HG03039 (cell line): ENCODE measurements around the gene LMOD3.
A peak's percentile ranks its signal among the peaks of the same experiment; 100 is the strongest.

Experiments used
- ATAC-seq: cut with Tn5 transposase; IDR thresholded peaks from one replicate; pipeline ENCODE4 v1.9.1; 2021; ENCODE audit warnings: mild to moderate bottlenecking, moderate library complexity; ENCODE audit not compliant: unreplicated experiment

The LMOD3 gene

DNA sequence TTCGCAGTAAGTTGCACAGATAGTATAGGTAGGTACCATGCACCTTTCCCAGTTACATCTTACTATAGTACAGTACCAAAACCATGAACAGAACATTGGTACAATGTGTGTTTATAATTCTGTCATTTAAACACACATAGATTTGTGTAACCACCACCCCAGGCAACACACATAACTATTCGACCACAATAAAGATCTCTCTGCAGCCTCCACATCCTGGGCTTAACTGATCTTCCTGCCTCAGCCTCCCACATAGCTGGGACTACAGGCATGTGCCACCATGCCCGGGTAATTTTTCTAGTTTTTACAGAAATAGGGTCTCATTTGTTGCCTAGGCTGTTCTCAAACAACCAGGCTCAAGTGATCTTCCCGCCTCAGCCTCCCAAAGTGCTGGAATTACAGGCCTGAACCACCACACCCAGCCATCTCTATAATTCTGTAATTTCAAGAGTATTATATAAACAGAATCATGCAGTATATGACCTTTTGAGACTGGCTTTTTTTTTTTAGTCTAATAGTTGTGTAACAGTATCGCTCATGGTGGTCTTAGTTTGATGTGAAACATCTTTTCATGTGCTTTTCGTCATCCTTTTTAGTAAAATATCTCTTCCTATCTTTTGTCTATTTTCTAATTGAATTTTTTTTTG, 57.0 kb downstream of the LMOD3 start:
- ATAC-seq: no peak

DNA sequence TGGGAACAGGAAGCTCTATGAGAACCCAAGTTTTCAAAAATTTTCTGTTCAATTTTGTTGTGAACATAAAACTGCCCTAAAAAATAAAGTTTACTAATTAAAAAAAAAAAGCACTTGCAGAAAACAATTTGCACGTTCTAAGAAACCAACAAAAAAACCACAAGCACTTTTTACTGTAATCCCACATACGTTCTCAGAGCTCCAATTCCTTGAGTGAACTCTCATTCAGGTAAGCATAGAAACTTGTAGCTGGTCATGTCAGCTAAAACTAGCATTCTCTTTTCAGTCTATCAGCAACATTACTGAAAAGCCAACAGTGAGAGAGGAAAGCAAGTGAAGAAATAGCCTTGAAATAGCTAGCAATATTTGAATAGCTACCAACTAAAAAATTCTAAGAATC, 58.8 kb downstream of the LMOD3 start:
- no peak for ATAC-seq

DNA sequence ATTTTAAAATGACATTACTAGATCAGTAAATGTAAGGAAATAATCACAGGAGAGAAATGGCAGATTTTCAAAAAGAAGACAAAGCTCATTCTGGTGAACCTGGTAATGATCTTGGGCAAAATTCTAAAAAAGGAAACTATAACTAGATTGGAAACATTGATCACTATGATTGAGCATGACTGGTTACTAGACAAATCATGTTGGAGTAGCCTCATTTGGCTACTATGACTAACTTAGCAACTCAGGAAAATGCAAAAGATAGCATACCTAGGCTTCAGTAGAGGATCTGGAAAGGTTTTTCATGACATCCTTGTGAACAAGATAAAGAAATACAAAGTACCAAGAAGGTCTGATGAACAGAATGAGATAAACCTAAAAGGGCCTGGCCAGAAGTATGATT, 62.7 kb downstream of the LMOD3 start:
- ATAC-seq: no peak

DNA sequence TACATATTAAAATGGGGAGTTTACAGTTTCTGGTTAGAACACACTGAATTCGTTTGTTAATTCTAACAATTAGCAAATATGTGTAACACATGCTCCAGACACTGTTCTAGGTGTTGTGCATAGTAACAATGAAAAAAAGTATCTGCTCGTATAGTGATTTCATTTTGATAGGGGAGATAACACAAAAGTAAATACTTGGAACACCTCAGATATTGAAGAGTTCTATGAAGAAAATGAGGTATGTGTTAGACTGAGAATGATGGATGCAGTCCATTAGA, 63.5 kb downstream of the LMOD3 start:
- no peak for ATAC-seq

DNA sequence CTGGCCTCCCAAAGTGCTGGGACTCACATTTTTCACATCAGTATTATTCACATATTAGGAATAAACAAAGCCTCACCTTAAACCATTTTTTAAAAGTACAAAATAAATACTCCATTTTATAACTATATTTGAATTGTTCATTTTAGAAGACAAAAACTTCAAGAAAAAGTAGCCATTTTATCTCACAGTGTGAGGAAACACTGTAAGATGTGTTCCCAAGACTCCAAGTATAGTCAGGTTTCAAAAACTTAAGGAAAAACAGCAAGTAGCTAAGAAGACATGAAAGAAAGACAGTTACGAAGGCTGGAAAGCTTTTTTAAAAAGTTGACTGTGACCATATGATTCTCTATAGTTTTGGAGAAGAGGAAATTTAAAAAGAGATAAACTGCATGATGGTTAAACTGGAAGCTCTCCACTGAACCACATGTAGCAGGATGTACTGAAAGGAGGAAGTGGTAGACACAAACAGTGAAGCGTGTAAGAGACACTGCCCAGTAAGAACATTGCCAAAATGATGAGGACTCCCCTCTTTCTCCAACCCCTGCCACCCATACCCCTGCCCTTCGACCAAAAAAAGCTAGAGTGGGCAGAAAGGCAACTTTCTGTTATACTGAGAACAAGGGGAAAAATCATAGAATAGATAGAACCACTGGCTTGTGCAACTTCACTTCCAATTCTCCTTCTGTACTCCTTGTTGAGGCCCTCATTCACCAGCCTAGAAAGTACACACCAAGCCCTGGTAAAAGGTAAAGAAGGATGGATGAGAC, 64.0 kb downstream of the LMOD3 start:
- peak; percentile 87 for ATAC-seq
